IMR-90 (cell line): Measurements from ENCODE around the gene PLPP7. TPM values are rescaled to one million over a fixed set of nuclear protein-coding genes. Genes with fewer than 3 reads are reported as not detected.
A peak's percentile ranks its signal among the peaks of the same experiment; 100 is the strongest.

ENCODE experiments used
- ATAC-seq: fragments of 200-7000 bp; cut with Tn5 transposase; 2 replicates; pipeline ENCODE4 v1.9.1; 2020; ENCODE audit warnings: low read depth, mild to moderate bottlenecking, moderate library complexity
- BruUV-seq: library from RNA; stranded (reverse); fragments of 400-500 nt; replicated peaks from 2 replicates; lab custom pipeline; 2021; lab: Mats Ljungman, UMichigan
- CTCF ChIA-PET: fragments of 300-600 bp; formaldehyde crosslinking; extraction: SDS; loops from one replicate; lab custom pipeline; 2021; ENCODE audit warnings: antibody characterized with exemption; lab: Yijun Ruan, JAX
- POLR2A ChIA-PET: fragments of 300-600 bp; sonication (Branson Sonifier 250); formaldehyde crosslinking; loops from one replicate; lab custom pipeline; 2022; ENCODE audit warnings: antibody characterized with exemption; ENCODE audit not compliant: unreplicated experiment; lab: Charles Lee
- DNase-seq: peaks from one replicate; pipeline ENCODE4 v3.0.0; 2013
- H2AFZ ChIP-seq: replicated peaks from 2 replicates; pipeline ENCODE3; 2013; ENCODE audit warnings: low read length, mild to moderate bottlenecking; ENCODE audit not compliant: poor library complexity
- H2AK5ac ChIP-seq: 2 replicates; pipeline ENCODE4 v1.6.1; 2013; ENCODE audit warnings: low read depth, low read length, inconsistent platforms
- H2AK9ac ChIP-seq: replicated peaks from 2 replicates; pipeline ENCODE3; 2013; ENCODE audit warnings: mild to moderate bottlenecking, low read depth, low read length, moderate library complexity; ENCODE audit not compliant: poor library complexity
- H2BK120ac ChIP-seq: 2 replicates; pipeline ENCODE4 v1.6.1; 2013; ENCODE audit warnings: low read depth, low read length, inconsistent platforms
- H2BK15ac ChIP-seq: 3 replicates; pipeline ENCODE4 v1.6.1; 2013; ENCODE audit warnings: low read depth, low read length, inconsistent platforms
- H2BK20ac ChIP-seq: 2 replicates; pipeline ENCODE4 v1.6.1; 2013; ENCODE audit warnings: low read depth, mild to moderate bottlenecking, inconsistent platforms, low read length, moderate library complexity
- H2BK5ac ChIP-seq: 2 replicates; pipeline ENCODE4 v1.6.1; 2013; ENCODE audit warnings: mild to moderate bottlenecking, low read depth, low read length, inconsistent platforms; ENCODE audit not compliant: poor library complexity, severe bottlenecking
- H3K14ac ChIP-seq: replicated peaks from 2 replicates; pipeline ENCODE4 v1.6.1; 2013; ENCODE audit warnings: low read depth, low read length, inconsistent platforms
- H3K18ac ChIP-seq: 2 replicates; pipeline ENCODE4 v1.6.1; 2013; ENCODE audit warnings: low read depth, low read length, control low read depth
- H3K23ac ChIP-seq: 2 replicates; pipeline ENCODE4 v1.6.1; 2013; ENCODE audit warnings: low read depth, low read length, inconsistent platforms
- H3K27ac ChIP-seq: 2 replicates; pipeline ENCODE4 v1.5.1; 2013; ENCODE audit warnings: mild to moderate bottlenecking, control low read depth, low read length; ENCODE audit not compliant: insufficient read depth
- H3K27me3 ChIP-seq: 2 replicates; pipeline ENCODE4 v1.6.1; 2013; ENCODE audit warnings: low read length; ENCODE audit not compliant: control insufficient read depth, insufficient read depth
- H3K36me3 ChIP-seq: 2 replicates; pipeline ENCODE4 v1.6.1; 2013; ENCODE audit warnings: low read length, mixed read lengths; ENCODE audit not compliant: control insufficient read depth, insufficient read depth
- H3K4ac ChIP-seq: 2 replicates; pipeline ENCODE4 v1.6.1; 2013; ENCODE audit warnings: low read depth, low read length, inconsistent platforms
- H3K4me1 ChIP-seq: 2 replicates; pipeline ENCODE4 v1.6.1; 2013; ENCODE audit warnings: low read length, mixed read lengths; ENCODE audit not compliant: control insufficient read depth, insufficient read depth
- H3K4me2 ChIP-seq: 2 replicates; pipeline ENCODE4 v1.6.1; 2013; ENCODE audit warnings: low read depth, mild to moderate bottlenecking, control low read depth, low read length, moderate library complexity
- H3K4me3 ChIP-seq: 2 replicates; pipeline ENCODE4 v1.5.1; 2013; ENCODE audit warnings: low read depth, mild to moderate bottlenecking, control low read depth, low read length, moderate library complexity; ENCODE audit not compliant: insufficient read depth
- H3K56ac ChIP-seq: 2 replicates; pipeline ENCODE4 v1.6.1; 2013; ENCODE audit warnings: low read length, inconsistent platforms; ENCODE audit not compliant: insufficient read depth; ENCODE audit errors: extremely low read depth
- H3K79me1 ChIP-seq, 2 experiments: 2 replicates each; pipeline ENCODE4 v1.6.1; 2013; ENCODE audit warnings: low read length in 2 of 2, inconsistent platforms in 1 of 2, low read depth in 1 of 2
- H3K9ac ChIP-seq: 2 replicates; pipeline ENCODE4 v1.6.1; 2013; ENCODE audit warnings: low read depth, low read length, control low read depth
- H3K9me1 ChIP-seq: 2 replicates; pipeline ENCODE4 v1.6.1; 2013; ENCODE audit warnings: low read length, inconsistent platforms; ENCODE audit not compliant: insufficient read depth
- H3K9me3 ChIP-seq: 2 replicates; pipeline ENCODE4 v1.6.1; 2013; ENCODE audit warnings: low read length; ENCODE audit not compliant: control insufficient read depth, insufficient read depth
- H4K20me1 ChIP-seq: 2 replicates; pipeline ENCODE4 v1.6.1; 2013; ENCODE audit warnings: low read length, inconsistent platforms; ENCODE audit not compliant: insufficient read depth
- H4K5ac ChIP-seq: 2 replicates; pipeline ENCODE4 v1.6.1; 2013; ENCODE audit warnings: mild to moderate bottlenecking, low read depth, low read length, control low read depth
- H4K8ac ChIP-seq, 2 experiments: 2 replicates each; pipeline ENCODE4 v1.6.1; 2013; ENCODE audit warnings: low read depth in 2 of 2, low read length in 2 of 2, control low read depth in 1 of 2, inconsistent platforms in 1 of 2
- H4K91ac ChIP-seq: 2 replicates; pipeline ENCODE4 v1.6.1; 2013; ENCODE audit warnings: low read depth, low read length, inconsistent platforms; ENCODE audit not compliant: insufficient read depth
- BHLHE40 ChIP-seq: fragments of 150-350 bp; IDR thresholded peaks from 2 replicates; pipeline ENCODE4 v1.6.1; 2016; ENCODE audit warnings: mild to moderate bottlenecking, low read depth, low read length
- ELK1 ChIP-seq: fragments of 150-350 bp; IDR thresholded peaks from 2 replicates; pipeline ENCODE4 v1.6.1; 2016; ENCODE audit warnings: low read depth, mild to moderate bottlenecking, low read length, moderate library complexity, borderline replicate concordance
- MAFK ChIP-seq: IDR thresholded peaks from 2 replicates; pipeline ENCODE4 v1.6.1; 2012; ENCODE audit warnings: low read depth, low read length, improper control_type of control experiment
- MAZ ChIP-seq: IDR thresholded peaks from 2 replicates; pipeline ENCODE4 v1.6.1; 2012; ENCODE audit warnings: low read depth, mild to moderate bottlenecking, low read length, improper control_type of control experiment, moderate library complexity, borderline replicate concordance
- MXI1 ChIP-seq: IDR thresholded peaks from 2 replicates; pipeline ENCODE4 v1.6.1; 2012; ENCODE audit warnings: low read depth, mild to moderate bottlenecking, low read length, moderate library complexity, borderline replicate concordance
- NFE2L2 ChIP-seq: fragments of 150-350 bp; IDR thresholded peaks from 2 replicates; pipeline ENCODE4 v1.6.1; 2016; ENCODE audit warnings: low read depth, mild to moderate bottlenecking, low read length
- POLR2A ChIP-seq: IDR thresholded peaks from 2 replicates; pipeline ENCODE4 v1.6.1; 2012; ENCODE audit warnings: mild to moderate bottlenecking, low read depth, low read length
- RAD21 ChIP-seq: IDR thresholded peaks from 2 replicates; pipeline ENCODE4 v1.6.1; 2012; ENCODE audit warnings: low read length, improper control_type of control experiment
- RCOR1 ChIP-seq: IDR thresholded peaks from 2 replicates; pipeline ENCODE4 v1.6.1; 2012; ENCODE audit warnings: mild to moderate bottlenecking, low read length, improper control_type of control experiment; ENCODE audit not compliant: insufficient replicate concordance
- RFX5 ChIP-seq: IDR thresholded peaks from 2 replicates; pipeline ENCODE4 v1.8.0; 2012; ENCODE audit warnings: low read depth, mild to moderate bottlenecking, low read length, moderate library complexity
- SMC3 ChIP-seq: fragments of 150-350 bp; IDR thresholded peaks from 2 replicates; pipeline ENCODE4 v1.6.1; 2016; ENCODE audit warnings: low read depth, mild to moderate bottlenecking, antibody characterized with exemption, low read length, moderate library complexity
- WGBS, 2 experiments: methylation state at CpG; one replicate each; pipeline versions ENCODE4 v1.1.5 to v1.1.7; 2013; ENCODE audit warnings: missing lambda C conversion rate in 2 of 2; ENCODE audit not compliant: insufficient read length in 1 of 2; ENCODE audit errors: extremely low coverage in 2 of 2; 5-methylcytosine and 5-hydroxymethylcytosine counted together
- dilution Hi-C: fragments of 300-500 bp; cut with HindIII; formaldehyde crosslinking; loops from one replicate; pipeline ENCODE4 v1.14.3; 2018; ENCODE audit warnings: low sequenced_read_pairs; ENCODE audit not compliant: unreplicated experiment
- in situ Hi-C: fragments of 300-500 bp; cut with MboI; formaldehyde crosslinking; loops from 3 replicates; pipeline ENCODE4 v1.14.3; 2019; ENCODE audit warnings: low sequenced_read_pairs, inconsistent platforms, mixed read lengths
- intact Hi-C: fragments of 100-400 bp; cut with micrococcal nuclease; formaldehyde crosslinking; loops from 2 replicates; pipeline ENCODE4 v1.10.0; 2022
- polyA plus RNA-seq, 3 experiments: library from polyadenylated mRNA; depleted of rRNA; stranded (reverse); fragments of >200 nt; gene quantifications; 2 replicates each; pipeline ENCODE4 v1.2.3, GENCODE V29; 2012; ENCODE audit warnings: low replicate concordance in 1 of 3
- total RNA-seq: library from RNA; depleted of rRNA; stranded (reverse); fragments of >200 nt; gene quantifications from 2 replicates; pipeline ENCODE4 v1.2.3, GENCODE V29; 2012

Gene PLPP7
- total and polyA plus RNA-seq, 2 of the 4 experiments (the other 2 are of a cell fraction) = 0.54 to 1.2 TPM

GRCh38 chr9:131282175-131282574, 7.3 kb upstream of the PLPP7 start:
- Histone ChIP-seq H3K9me3 (no peaks in the 10 kb centered on the region), H2AK9ac (no peak overlapping the region), H3K56ac (no peak overlapping the region), H2BK5ac (no peak overlapping the region), H3K4me3 (no peak overlapping the region), H3K79me1 (no peaks in the 10 kb centered on the region), H3K23ac (peak overlapping the region; percentile 32; the same call in 1 of the 2 replicates), H3K27me3 (peaks cover 60% of the 10 kb centered on the region), H2AFZ (peak overlapping the region; percentile 35), H3K4ac (no peak overlapping the region), H2BK20ac (no peak overlapping the region), H3K18ac (no peak overlapping the region), H3K9ac (no peak overlapping the region), H4K8ac (no peak overlapping the region), H4K5ac (no peak overlapping the region), H4K20me1 (no peaks in the 10 kb centered on the region), H4K91ac (no peak overlapping the region), H3K9me1 (peaks cover 5% of the 10 kb centered on the region; the same call in 1 of the 2 replicates), H2BK120ac (no peak overlapping the region), H3K36me3 (no peaks in the 10 kb centered on the region), H3K27ac (no peak overlapping the region), H3K4me2 (no peak overlapping the region), H3K14ac (no peak overlapping the region), H2BK15ac (no peak overlapping the region), H2AK5ac (no peak overlapping the region), H3K4me1 (no peaks in the 10 kb centered on the region)
- dilution Hi-C loops = no loop called here
- DNase-seq (no peak), ATAC-seq (no peak)
- no TSS peak for BruUV-seq
- ChIA-PET POLR2A (no interaction called here), CTCF (no interaction called here)
- intact Hi-C loops = no loop called here
- in situ Hi-C loops = no loop called here
- TF ChIP-seq RFX5 (no peak), BHLHE40 (no peak), RAD21 (no peak), SMC3 (no peak), ELK1 (no peak), MXI1 (no peak), MAZ (no peak), POLR2A (no peak), MAFK (no peak), NFE2L2 (no peak), RCOR1 (no peak)
- 65% methylated on average over 3 of the region's 4 CpGs; no CpG with 5 or more reads in 1 of the 2 experiments for WGBS, 2 experiments
